ENCODE measurements around the gene NECAB2.
"Not testable (repeated sequence)": the region's sequence is repeated elsewhere in the genome, so short reads cannot be mapped to it uniquely, and the experiment has no call there.

Gene NECAB2

DNA sequence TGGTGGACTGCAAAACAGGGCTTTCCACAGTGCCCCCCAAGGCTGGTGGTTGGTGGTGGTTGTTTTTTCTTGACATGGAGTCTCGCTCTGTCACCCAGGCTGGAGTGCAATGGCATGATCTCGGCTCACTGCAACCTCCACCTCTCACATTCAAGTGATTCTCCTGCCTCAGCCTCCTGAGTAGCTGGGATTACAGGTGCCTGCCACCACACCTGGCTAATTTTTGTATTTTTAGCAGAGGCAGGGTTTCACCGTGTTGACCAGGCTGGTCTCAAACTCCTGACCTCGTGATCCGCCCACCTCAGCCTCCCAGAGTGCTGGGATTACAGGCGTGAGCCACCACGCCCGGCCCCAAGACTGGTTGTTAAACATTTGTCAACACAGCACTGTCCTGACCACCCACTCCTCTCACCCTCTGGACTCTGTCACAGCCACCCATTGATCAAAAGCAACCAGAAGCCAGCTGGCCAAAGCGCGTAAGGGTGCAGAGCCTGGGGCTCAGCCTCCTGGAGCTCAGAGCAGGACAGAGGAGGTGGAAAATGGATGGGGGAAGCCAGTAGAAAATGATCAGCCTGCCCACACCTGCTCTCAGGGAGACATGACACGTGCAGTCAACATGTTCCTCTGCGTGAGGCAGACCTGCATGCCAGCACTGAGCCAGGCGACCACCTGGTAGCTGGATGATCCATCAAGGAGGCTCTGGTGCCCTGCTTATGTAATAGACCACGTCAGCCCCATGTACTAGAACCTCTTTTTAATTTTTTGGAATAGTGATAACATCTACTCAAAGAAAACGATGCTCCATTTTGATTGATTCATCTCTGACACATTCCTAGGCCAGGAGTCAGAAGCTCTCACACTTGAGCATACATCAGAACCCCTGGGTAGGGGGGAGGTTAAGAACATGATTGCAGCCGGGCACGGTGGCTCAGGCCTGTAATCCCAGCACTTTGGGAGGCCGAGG is 29.8 kb upstream of the NECAB2 start:
- H3K27me3 ChIP-seq (ENCODE audit: control insufficient read depth, insufficient read depth, low read length): peaks cover 42% of the 10 kb centered on the region
- H3K4me2 ChIP-seq (ENCODE audit: low read length): no peak overlapping the region
- H3K9ac ChIP-seq (ENCODE audit: low read depth, low read length): no peak overlapping the region
- H3K36me3 ChIP-seq (ENCODE audit: insufficient read depth, low read length): no peaks in the 10 kb centered on the region
- H3K4me3 ChIP-seq (ENCODE audit: low read length): no peak overlapping the region
- peaks cover 7% of the 10 kb centered on the region for H3K4me1 ChIP-seq (ENCODE audit: control insufficient read depth, insufficient read depth, low read length)
- no peaks in the 10 kb centered on the region for H3K9me3 ChIP-seq (replicated peaks; ENCODE audit: low read length)

DNA sequence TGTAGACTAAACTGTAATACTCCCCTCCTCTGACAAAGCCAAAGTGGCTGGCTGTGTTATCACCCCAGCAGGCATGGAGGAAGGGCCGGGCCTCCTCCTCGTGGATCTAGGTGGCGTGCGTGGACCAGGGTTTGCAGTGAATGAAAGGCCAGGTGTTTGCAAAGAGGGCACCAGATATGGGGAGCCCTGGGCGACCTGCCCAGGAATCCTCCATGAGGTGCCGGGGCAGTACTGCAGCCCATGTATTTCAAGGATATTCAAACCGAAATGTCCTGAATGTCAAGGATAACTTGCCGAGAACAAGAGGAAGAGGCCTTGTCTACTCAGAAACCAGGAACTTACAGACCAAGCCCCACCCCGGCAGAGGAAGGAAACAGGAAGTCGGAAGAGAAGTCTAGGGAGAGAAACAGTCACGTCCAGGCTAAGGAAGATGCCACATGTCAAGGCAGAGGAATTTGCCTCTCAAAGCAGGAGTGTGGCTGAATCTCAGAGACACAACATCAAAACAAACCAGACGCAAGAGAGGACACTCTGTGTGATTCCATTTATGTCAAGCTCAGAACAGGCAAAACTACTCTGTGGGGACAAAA is 28.7 kb upstream of the NECAB2 start:
- no peaks in the 10 kb centered on the region for H3K9me3 ChIP-seq (replicated peaks; ENCODE audit: low read length)
- H3K4me2 ChIP-seq (ENCODE audit: low read length): no peak overlapping the region
- no peak overlapping the region for H3K4me3 ChIP-seq (ENCODE audit: low read length)
- H3K4me1 ChIP-seq (ENCODE audit: control insufficient read depth, insufficient read depth, low read length): no peaks in the 10 kb centered on the region
- no peak overlapping the region for H3K9ac ChIP-seq (ENCODE audit: low read depth, low read length)
- H3K27me3 ChIP-seq (ENCODE audit: control insufficient read depth, insufficient read depth, low read length): peaks cover 33% of the 10 kb centered on the region
- no peaks in the 10 kb centered on the region for H3K36me3 ChIP-seq (ENCODE audit: insufficient read depth, low read length)

GRCh38 chr16:83940119-83940518 is 27.9 kb upstream of the NECAB2 start:
- Histone ChIP-seq H3K4me1 (ENCODE audit: control insufficient read depth, insufficient read depth, low read length) (no peaks in the 10 kb centered on the region), H3K9ac (ENCODE audit: low read depth, low read length) (no peak overlapping the region), H3K4me2 (ENCODE audit: low read length) (no peak overlapping the region), H3K4me3 (ENCODE audit: low read length) (no peak overlapping the region), H3K9me3 (replicated peaks; ENCODE audit: low read length) (no peaks in the 10 kb centered on the region), H3K36me3 (ENCODE audit: insufficient read depth, low read length) (no peaks in the 10 kb centered on the region), H3K27me3 (ENCODE audit: control insufficient read depth, insufficient read depth, low read length) (peaks cover 27% of the 10 kb centered on the region)

GRCh38 chr16:83940630-83941378 is 27.2 kb upstream of the NECAB2 start:
- H3K9me3 ChIP-seq (replicated peaks; ENCODE audit: low read length): no peaks in the 10 kb centered on the region
- H3K27me3 ChIP-seq (ENCODE audit: control insufficient read depth, insufficient read depth, low read length): peaks cover 23% of the 10 kb centered on the region
- H3K4me2 ChIP-seq (ENCODE audit: low read length): no peak overlapping the region
- H3K4me1 ChIP-seq (ENCODE audit: control insufficient read depth, insufficient read depth, low read length): no peaks in the 10 kb centered on the region
- H3K9ac ChIP-seq (ENCODE audit: low read depth, low read length): no peak overlapping the region
- no peak overlapping the region for H3K4me3 ChIP-seq (ENCODE audit: low read length)
- no peaks in the 10 kb centered on the region for H3K36me3 ChIP-seq (ENCODE audit: insufficient read depth, low read length)

DNA sequence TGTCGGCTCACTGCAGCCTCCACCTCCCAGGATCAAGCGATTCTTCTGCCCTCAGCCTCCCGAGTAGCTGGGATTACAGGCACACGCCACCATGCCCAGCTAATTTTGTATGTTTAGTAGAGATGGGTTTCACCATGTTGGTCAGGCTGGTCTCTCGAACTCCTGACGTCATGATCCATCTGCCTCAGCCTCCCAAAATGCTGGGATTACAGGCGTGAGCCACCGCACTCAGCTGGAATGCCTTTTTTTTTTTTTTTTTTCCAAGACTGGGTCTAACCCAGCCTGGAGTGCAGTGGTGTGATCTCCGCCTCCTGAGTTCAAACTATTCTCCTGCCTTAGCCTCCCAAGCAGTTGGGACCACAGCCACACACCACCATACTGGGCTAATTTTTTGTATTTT is 26.5 kb upstream of the NECAB2 start:
- not testable (repeated sequence) for H3K4me3 ChIP-seq (ENCODE audit: low read length); H3K9me3 ChIP-seq (replicated peaks; ENCODE audit: low read length); H3K4me2 ChIP-seq (ENCODE audit: low read length); H3K4me1 ChIP-seq (ENCODE audit: control insufficient read depth, insufficient read depth, low read length); H3K36me3 ChIP-seq (ENCODE audit: insufficient read depth, low read length); H3K9ac ChIP-seq (ENCODE audit: low read depth, low read length)
- peaks cover 23% of the 10 kb centered on the region for H3K27me3 ChIP-seq (ENCODE audit: control insufficient read depth, insufficient read depth, low read length)

GRCh38 chr16:83942074-83942473 is 26.0 kb upstream of the NECAB2 start:
- H3K4me1 ChIP-seq (ENCODE audit: control insufficient read depth, insufficient read depth, low read length): no peaks in the 10 kb centered on the region
- H3K4me2 ChIP-seq (ENCODE audit: low read length): no peak overlapping the region
- H3K9ac ChIP-seq (ENCODE audit: low read depth, low read length): no peak overlapping the region
- no peaks in the 10 kb centered on the region for H3K36me3 ChIP-seq (ENCODE audit: insufficient read depth, low read length)
- H3K4me3 ChIP-seq (ENCODE audit: low read length): no peak overlapping the region
- H3K9me3 ChIP-seq (replicated peaks; ENCODE audit: low read length): no peaks in the 10 kb centered on the region
- H3K27me3 ChIP-seq (ENCODE audit: control insufficient read depth, insufficient read depth, low read length): peaks cover 18% of the 10 kb centered on the region

DNA sequence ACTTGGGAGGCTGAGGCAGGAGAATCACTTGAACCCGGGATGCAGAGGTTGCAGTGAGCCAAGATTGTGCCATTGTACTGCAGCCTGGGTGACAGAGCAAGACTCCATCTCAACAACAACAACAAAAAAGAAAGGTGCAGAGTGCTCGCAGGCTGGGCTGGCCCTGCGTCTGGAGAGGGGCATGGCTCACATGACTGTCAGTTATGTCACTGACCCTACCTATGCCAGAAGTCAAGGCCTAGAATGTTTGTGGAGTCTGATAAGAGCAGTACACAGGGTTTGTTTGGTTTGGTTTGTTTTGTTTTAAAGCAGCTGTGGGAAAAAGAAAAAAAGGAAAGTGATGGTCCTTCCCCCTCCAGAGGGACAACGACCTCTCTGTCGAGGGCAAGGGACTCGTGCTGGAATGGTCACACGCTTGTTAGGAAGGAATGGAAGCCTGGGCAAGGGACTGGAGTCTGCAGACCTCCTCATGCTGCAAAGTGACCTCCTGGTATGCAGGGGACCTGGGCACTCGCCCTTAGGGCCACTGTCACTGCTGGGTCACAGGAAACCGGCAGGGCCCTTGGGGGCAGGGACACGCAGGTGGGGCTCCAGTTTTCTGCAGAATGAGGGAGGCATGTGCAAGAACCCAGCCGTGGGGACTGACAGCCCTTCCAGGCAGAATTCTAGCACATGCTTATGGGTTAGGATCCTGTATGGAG is 25.1 kb upstream of the NECAB2 start:
- H3K36me3 ChIP-seq (ENCODE audit: insufficient read depth, low read length): no peaks in the 10 kb centered on the region
- H3K4me3 ChIP-seq (ENCODE audit: low read length): no peak overlapping the region
- H3K27me3 ChIP-seq (ENCODE audit: control insufficient read depth, insufficient read depth, low read length): peaks cover 11% of the 10 kb centered on the region
- no peaks in the 10 kb centered on the region for H3K4me1 ChIP-seq (ENCODE audit: control insufficient read depth, insufficient read depth, low read length)
- no peak overlapping the region for H3K9ac ChIP-seq (ENCODE audit: low read depth, low read length)
- H3K9me3 ChIP-seq (replicated peaks; ENCODE audit: low read length): no peaks in the 10 kb centered on the region
- no peak overlapping the region for H3K4me2 ChIP-seq (ENCODE audit: low read length)

GRCh38 chr16:83943516-83944050 is 24.5 kb upstream of the NECAB2 start:
- Histone ChIP-seq H3K4me1 (ENCODE audit: control insufficient read depth, insufficient read depth, low read length) (no peaks in the 10 kb centered on the region), H3K9ac (ENCODE audit: low read depth, low read length) (no peak overlapping the region), H3K36me3 (ENCODE audit: insufficient read depth, low read length) (no peaks in the 10 kb centered on the region), H3K27me3 (ENCODE audit: control insufficient read depth, insufficient read depth, low read length) (peaks cover 11% of the 10 kb centered on the region), H3K4me3 (ENCODE audit: low read length) (no peak overlapping the region), H3K9me3 (replicated peaks; ENCODE audit: low read length) (no peaks in the 10 kb centered on the region), H3K4me2 (ENCODE audit: low read length) (no peak overlapping the region)

DNA sequence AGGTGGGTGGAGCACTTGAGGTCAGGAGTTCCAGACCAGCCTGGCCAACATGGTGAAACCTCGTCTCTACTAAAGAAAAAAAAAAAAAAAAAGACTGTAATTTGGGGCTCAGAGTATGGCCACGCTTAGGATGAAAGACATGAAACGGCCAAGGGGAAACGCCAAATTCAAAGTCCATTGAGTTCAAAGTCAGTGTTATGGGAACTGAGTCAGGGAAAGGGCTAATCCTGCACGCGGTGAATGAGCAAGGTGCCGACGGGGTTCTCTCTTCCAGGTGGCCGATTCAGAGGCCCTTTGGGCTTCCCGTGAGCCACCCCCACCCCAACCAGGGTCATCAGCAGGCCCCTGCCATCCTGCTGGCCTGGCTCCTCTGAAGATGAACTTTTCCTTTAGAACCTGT is 22.5 kb upstream of the NECAB2 start:
- no peaks in the 10 kb centered on the region for H3K9me3 ChIP-seq (replicated peaks; ENCODE audit: low read length)
- no peak overlapping the region for H3K4me3 ChIP-seq (ENCODE audit: low read length)
- H3K4me2 ChIP-seq (ENCODE audit: low read length): no peak overlapping the region
- peaks cover 6% of the 10 kb centered on the region for H3K27me3 ChIP-seq (ENCODE audit: control insufficient read depth, insufficient read depth, low read length)
- H3K4me1 ChIP-seq (ENCODE audit: control insufficient read depth, insufficient read depth, low read length): no peaks in the 10 kb centered on the region
- H3K9ac ChIP-seq (ENCODE audit: low read depth, low read length): no peak overlapping the region
- no peaks in the 10 kb centered on the region for H3K36me3 ChIP-seq (ENCODE audit: insufficient read depth, low read length)

DNA sequence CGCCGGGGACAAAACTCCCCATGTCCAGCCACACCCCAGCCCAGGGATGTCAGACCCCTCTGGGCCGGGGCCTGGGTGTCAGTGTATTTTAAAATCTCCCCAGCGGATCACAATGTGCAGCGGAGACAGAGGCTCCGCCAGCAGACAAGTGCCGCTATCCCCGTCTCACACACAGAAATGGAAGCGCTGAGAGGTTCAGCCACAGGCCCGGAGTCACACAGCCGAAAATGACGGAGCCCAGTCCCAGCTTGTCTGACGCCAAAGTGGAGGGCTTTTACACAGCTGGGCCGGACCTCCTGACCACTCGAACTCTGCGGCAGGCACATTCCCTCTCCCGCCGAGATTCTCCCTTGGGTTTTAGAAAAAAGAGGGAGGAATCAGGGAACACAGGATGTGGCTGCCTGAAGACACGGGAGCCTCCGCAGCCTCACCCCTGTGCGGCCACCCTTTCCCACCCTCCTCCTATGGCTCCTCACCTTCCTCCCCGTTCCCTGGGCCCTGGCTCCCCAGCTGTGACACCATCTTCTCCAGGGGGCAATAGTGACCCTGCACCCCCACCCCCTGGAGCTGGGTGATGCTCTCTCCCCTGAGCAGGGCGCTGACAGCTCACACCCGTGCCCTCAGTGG is 21.8 kb upstream of the NECAB2 start:
- Histone ChIP-seq H3K4me3 (ENCODE audit: low read length) (no peak overlapping the region), H3K9ac (ENCODE audit: low read depth, low read length) (no peak overlapping the region), H3K27me3 (ENCODE audit: control insufficient read depth, insufficient read depth, low read length) (peaks cover 5% of the 10 kb centered on the region)

More for the DNA sequence above, 21.8 kb upstream of the NECAB2 start:
- Histone ChIP-seq H3K36me3 (ENCODE audit: insufficient read depth, low read length) (no peaks in the 10 kb centered on the region), H3K4me1 (ENCODE audit: control insufficient read depth, insufficient read depth, low read length) (no peaks in the 10 kb centered on the region), H3K4me2 (ENCODE audit: low read length) (no peak overlapping the region), H3K9me3 (replicated peaks; ENCODE audit: low read length) (no peaks in the 10 kb centered on the region)

All from skeletal muscle satellite cell (primary cell).